Measurements from ENCODE around the gene KIF16B. TPM values are rescaled to one million over a fixed set of nuclear protein-coding genes. Genes with fewer than 3 reads are reported as not detected.
A peak's percentile ranks its signal among the peaks of the same experiment; 100 is the strongest.

Gene KIF16B
- total and polyA plus RNA-seq, 9 of the 15 experiments (the other 6 are each of a cell fraction or from before 2014, with no cell fraction given): 1.00 to 10.6 (median 8.5) TPM

GRCh38 chr20:16573001-16573965, at the start of gene KIF16B (continued):
- TF ChIP-seq SPI1 (IDR thresholded peaks at IDR 0.05; ENCODE audit: borderline replicate concordance, low read depth, low read length) (no peak), HDAC1 (IDR thresholded peaks at IDR 0.05) (0 out of 4 replicates have a peak, but pooled peaks of 1 of the 2 experiments have one; percentile 28), CREB1 (IDR thresholded peaks at IDR 0.05) (no peak), CREB1 (CRISPR knock-in tag; IDR thresholded peaks at IDR 0.05) (no peak), TAF1 (IDR thresholded peaks at IDR 0.05; ENCODE audit: control insufficient read depth, extremely low read depth, insufficient read depth, low read length, severe bottlenecking) (peak; percentile 24), ZNF696 (CRISPR knock-in tag; conservative IDR thresholded peaks at IDR 0.05) (no peak), PHTF2 (CRISPR knock-in tag; IDR thresholded peaks at IDR 0.05) (no peak), WHSC1 (IDR thresholded peaks at IDR 0.05; ENCODE audit: low read length) (no peak), NEUROD1 (IDR thresholded peaks at IDR 0.05; ENCODE audit: borderline replicate concordance, low read depth, low read length, partially characterized antibody) (peak; percentile 99), CCNT2 (IDR thresholded peaks at IDR 0.05; ENCODE audit: borderline replicate concordance, extremely low read depth, insufficient read length, low read depth, low read length) (peak; percentile 78), PRDM10 (IDR thresholded peaks at IDR 0.05; ENCODE audit: partially characterized antibody) (peak; percentile 57), RCOR1 (IDR thresholded peaks at IDR 0.05; ENCODE audit: borderline replicate concordance in 1 of 2, low read depth in 2 of 2, low read length in 2 of 2) (peak; percentile 40 to 64; a peak in 1 of 4 replicates), RBM22 (IDR thresholded peaks at IDR 0.05; ENCODE audit: low read depth, low read length, poor library complexity, severe bottlenecking) (no peak), FUS (optimal IDR thresholded peaks at IDR 0.05; ENCODE audit: low read depth, low read length) (no peak), ZNF77 (CRISPR knock-in tag; IDR thresholded peaks at IDR 0.05) (no peak), ZNF655 (CRISPR knock-in tag; IDR thresholded peaks at IDR 0.05) (no peak), ZNF586 (CRISPR knock-in tag; conservative IDR thresholded peaks at IDR 0.05) (no peak), NR2C2 (CRISPR knock-in tag; IDR thresholded peaks at IDR 0.05) (no peak), NR2C2 (tag; IDR thresholded peaks at IDR 0.05) (no peak; the same call in 1 of the 2 replicates), BHLHE40 (IDR thresholded peaks at IDR 0.05; ENCODE audit: low read length) (no peak)
- TF ChIP-seq, protein P1, sequence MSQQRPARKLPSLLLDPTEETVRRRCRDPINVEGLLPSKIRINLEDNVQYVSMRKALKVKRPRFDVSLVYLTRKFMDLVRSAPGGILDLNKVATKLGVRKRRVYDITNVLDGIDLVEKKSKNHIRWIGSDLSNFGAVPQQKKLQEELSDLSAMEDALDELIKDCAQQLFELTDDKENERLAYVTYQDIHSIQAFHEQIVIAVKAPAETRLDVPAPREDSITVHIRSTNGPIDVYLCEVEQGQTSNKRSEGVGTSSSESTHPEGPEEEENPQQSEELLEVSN (IDR thresholded peaks at IDR 0.05; ENCODE audit: borderline replicate concordance in 1 of 2, extremely low read depth in 1 of 2, insufficient read depth in 1 of 2, insufficient read length in 1 of 2, low read depth in 1 of 2, low read length in 1 of 2, poor library complexity in 1 of 2, severe bottlenecking in 1 of 2): peak; percentile 12 to 24
